ENCODE results near the gene AKAP5. TPM values are rescaled to one million over a fixed set of nuclear protein-coding genes. Genes with fewer than 3 reads are reported as not detected.

Gene AKAP5
- 0.65 and 1.2 TPM in 2 replicates for total RNA-seq

GRCh38 chr14:64465191-64465822, at the start of gene AKAP5:
Gene AKAP5, plus strand, starts transcription at chr14:64465499. Its CDS starts 2,896 bp downstream, at chr14:64468395.

GRCh38 chr14:64503434-64504309, 38.4 kb downstream of the AKAP5 start, which contains the start of gene ZBTB25:
Gene ZBTB25, minus strand, starts transcription at chr14:64503838. Its CDS starts 13,305 bp downstream, at chr14:64490533.

DNA sequence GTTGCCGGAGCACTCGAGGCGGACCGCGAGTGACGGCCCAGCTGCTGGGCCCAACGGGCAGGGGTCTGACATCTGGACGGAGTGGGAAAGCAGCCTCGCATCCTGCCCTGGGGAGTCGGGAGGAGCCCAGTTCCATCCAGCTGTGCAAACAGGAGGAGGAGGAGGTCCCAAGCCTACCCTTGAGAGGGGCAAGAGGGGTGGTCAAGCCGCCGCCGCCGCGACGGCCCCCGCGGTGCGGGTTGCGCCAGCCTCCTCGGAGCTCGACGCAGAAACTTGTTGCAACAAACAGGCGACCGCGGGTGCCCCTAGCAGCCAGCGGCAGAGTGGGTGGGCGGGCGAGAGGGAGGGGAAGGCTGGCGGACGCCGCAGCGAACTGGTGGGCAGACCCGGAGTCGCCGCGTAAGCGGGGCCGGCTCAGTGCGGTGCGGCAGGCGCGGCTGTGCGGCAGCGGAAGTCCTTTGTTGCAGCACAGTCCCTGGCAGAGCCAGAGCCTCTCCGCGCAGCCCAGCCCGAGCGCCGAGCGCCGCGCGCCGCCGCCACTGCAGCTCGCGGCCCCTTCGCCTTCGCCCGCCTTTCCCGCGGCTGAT, 39.1 kb downstream of the AKAP5 start, which contains the start of gene ZBTB1:
TSS of gene ZBTB1 (plus strand) at position 461 of the 587 bp plus-strand sequence. CDS start 16,735 bp downstream, outside the sequence.

Other genes with a start within 250 kb of the AKAP5 start
- 0.30 TPM in 1 of 2 replicates, not detected in the other for gene ESR2, start 171.1 kb upstream of the AKAP5 start, total RNA-seq
- 38.7 and 66.3 TPM in 2 replicates for gene MTHFD1, start 77.1 kb upstream of the AKAP5 start, total RNA-seq
- gene ZBTB25, start 38.3 kb downstream of the AKAP5 start, total RNA-seq, result 1.9 and 5.9 TPM in 2 replicates
- 43.5 and 48.7 TPM in 2 replicates for gene ZBTB1, start 39.3 kb downstream of the AKAP5 start, total RNA-seq
- gene HSPA2, start 75.2 kb downstream of the AKAP5 start, total RNA-seq, result 2.9 and 3.6 TPM in 2 replicates
- 0.32 and 0.61 TPM in 2 replicates for gene PPP1R36, start 84.5 kb downstream of the AKAP5 start, total RNA-seq
- 1.9 and 4.1 TPM in 2 replicates for gene PLEKHG3, start 238.9 kb downstream of the AKAP5 start, total RNA-seq

Data from epithelial cell of umbilical artery (primary cell).